Fibroblast of lung (primary cell): ENCODE results near the gene MEP1A. TPM values are rescaled to one million over a fixed set of nuclear protein-coding genes. Genes with fewer than 3 reads are reported as not detected.

Experiments used
- DNase-seq, 2 donors: peaks; one replicate each; pipeline versions ENCODE4 v3.0.0 to v3.0.0-alpha.2; 2010; ENCODE audit warnings: low read depth in 2 of 2
- H2AFZ ChIP-seq: 2 replicates; pipeline ENCODE4 v1.5.1; 2012; ENCODE audit warnings: low read length, control low read depth, inconsistent platforms
- H3K27ac ChIP-seq: 2 replicates; pipeline ENCODE4 v1.5.1; 2011; ENCODE audit warnings: low read length, control low read depth; ENCODE audit not compliant: insufficient read depth
- H3K27me3 ChIP-seq: 2 replicates; pipeline ENCODE4 v1.5.1; 2011; ENCODE audit warnings: mild to moderate bottlenecking, low read length; ENCODE audit not compliant: control insufficient read depth, insufficient read depth
- H3K36me3 ChIP-seq: 2 replicates; pipeline ENCODE4 v1.5.1; 2011; ENCODE audit warnings: low read length; ENCODE audit not compliant: control insufficient read depth, insufficient read depth
- H3K4me1 ChIP-seq: 2 replicates; pipeline ENCODE4 v1.5.1; 2011; ENCODE audit warnings: low read length; ENCODE audit not compliant: control insufficient read depth, insufficient read depth; ENCODE audit errors: extremely low read depth
- H3K4me2 ChIP-seq: 2 replicates; pipeline ENCODE4 v1.5.1; 2011; ENCODE audit warnings: low read length, control low read depth; ENCODE audit not compliant: insufficient read depth; ENCODE audit errors: extremely low read depth
- H3K4me3 ChIP-seq, 4 experiments: fragments of 200-600 bp in 1 of 4; sonication (generic) in 1 of 4; replicated peaks in 1 of 4; 2 replicates each; pipeline ENCODE4 v1.5.1; 2011 to 2016; ENCODE audit warnings: low read length in 4 of 4, low read depth in 3 of 4, mild to moderate bottlenecking in 3 of 4, control low read depth in 2 of 4, inconsistent platforms in 1 of 4, mixed read lengths in 1 of 4; ENCODE audit not compliant: insufficient read depth in 1 of 4; ENCODE audit errors: control extremely low read depth in 1 of 4
- H3K79me2 ChIP-seq: 2 replicates; pipeline ENCODE4 v1.5.1; 2012; ENCODE audit warnings: mild to moderate bottlenecking, low read length, inconsistent platforms; ENCODE audit not compliant: control insufficient read depth, insufficient read depth
- H3K9ac ChIP-seq: 2 replicates; pipeline ENCODE4 v1.5.1; 2011; ENCODE audit warnings: mild to moderate bottlenecking, low read length, control low read depth; ENCODE audit not compliant: insufficient read depth
- H3K9me3 ChIP-seq: 2 replicates; pipeline ENCODE4 v1.5.1; 2012; ENCODE audit warnings: low read depth, low read length; ENCODE audit not compliant: control insufficient read depth, insufficient read depth
- H4K20me1 ChIP-seq: 2 replicates; pipeline ENCODE4 v1.5.1; 2011; ENCODE audit warnings: low read length; ENCODE audit not compliant: control insufficient read depth, insufficient read depth; ENCODE audit errors: extremely low read depth
- EZH2 ChIP-seq: IDR thresholded peaks from 2 replicates; pipeline ENCODE4 v1.5.1; 2012; ENCODE audit warnings: low read length, control low read depth, mild to moderate bottlenecking; ENCODE audit errors: missing control alignments
- polyA plus RNA-seq, 2 donors: library from polyadenylated mRNA; depleted of rRNA in 1 of 2; stranded (reverse) in 1 of 2; unstranded in 1 of 2; fragments of >200 nt; gene quantifications; 2 replicates each; pipeline ENCODE4 v1.2.1, GENCODE V29; 2011 to 2012; ENCODE audit warnings: missing spikeins in 1 of 2
- total RNA-seq: library from RNA; depleted of rRNA; stranded (reverse); fragments of >200 nt; gene quantifications from 2 replicates; pipeline ENCODE4 v1.2.1, GENCODE V29; 2014
- TF ChIP-seq, protein P1 (sequence below), 2 donors: IDR thresholded peaks in 1 of 2; conservative IDR thresholded peaks in 1 of 2; 1 replicate in 1 of 2; 2 replicates in 1 of 2; pipeline ENCODE4 v1.5.1; 2011 to 2012; ENCODE audit warnings: low read length in 2 of 2, control low read depth in 1 of 2, inconsistent platforms in 1 of 2, low read depth in 1 of 2, mild to moderate bottlenecking in 1 of 2

Gene MEP1A
- total and polyA plus RNA-seq, 2 donors (not counting 1 experiment from before 2014, with no cell fraction given), result not detected

- Histone ChIP-seq H3K36me3 (no peaks in the 10 kb centered on the region), H3K9ac (no peak overlapping the region), H2AFZ (no peak overlapping the region), H4K20me1 (no peaks in the 10 kb centered on the region), H3K27ac (no peak overlapping the region), H3K4me1 (no peaks in the 10 kb centered on the region), H3K27me3 (no peaks in the 10 kb centered on the region), H3K4me2 (no peak overlapping the region), H3K79me2 (no peaks in the 10 kb centered on the region), H3K4me3 (no peak overlapping the region), H3K9me3 (no peaks in the 10 kb centered on the region)
- peak in 1 of 2 donors; percentile 86 for DNase-seq
- TF ChIP-seq EZH2, result no peak
- TF ChIP-seq, protein P1, sequence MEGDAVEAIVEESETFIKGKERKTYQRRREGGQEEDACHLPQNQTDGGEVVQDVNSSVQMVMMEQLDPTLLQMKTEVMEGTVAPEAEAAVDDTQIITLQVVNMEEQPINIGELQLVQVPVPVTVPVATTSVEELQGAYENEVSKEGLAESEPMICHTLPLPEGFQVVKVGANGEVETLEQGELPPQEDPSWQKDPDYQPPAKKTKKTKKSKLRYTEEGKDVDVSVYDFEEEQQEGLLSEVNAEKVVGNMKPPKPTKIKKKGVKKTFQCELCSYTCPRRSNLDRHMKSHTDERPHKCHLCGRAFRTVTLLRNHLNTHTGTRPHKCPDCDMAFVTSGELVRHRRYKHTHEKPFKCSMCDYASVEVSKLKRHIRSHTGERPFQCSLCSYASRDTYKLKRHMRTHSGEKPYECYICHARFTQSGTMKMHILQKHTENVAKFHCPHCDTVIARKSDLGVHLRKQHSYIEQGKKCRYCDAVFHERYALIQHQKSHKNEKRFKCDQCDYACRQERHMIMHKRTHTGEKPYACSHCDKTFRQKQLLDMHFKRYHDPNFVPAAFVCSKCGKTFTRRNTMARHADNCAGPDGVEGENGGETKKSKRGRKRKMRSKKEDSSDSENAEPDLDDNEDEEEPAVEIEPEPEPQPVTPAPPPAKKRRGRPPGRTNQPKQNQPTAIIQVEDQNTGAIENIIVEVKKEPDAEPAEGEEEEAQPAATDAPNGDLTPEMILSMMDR (conservative IDR thresholded peaks at IDR 0.05 in 1 of 2, IDR thresholded peaks at IDR 0.05 in 1 of 2; ENCODE audit: low read depth in 1 of 2, low read length in 2 of 2), result no peak
Observed at GRCh38 chr6:46888578-46888977, 95.4 kb downstream of the MEP1A start.

Other genes with a start within 250 kb of the MEP1A start
- gene CYP39A1, start 140.6 kb upstream of the MEP1A start, total RNA-seq, result 3.6 and 3.8 TPM in 2 replicates
- gene CYP39A1, start 140.6 kb upstream of the MEP1A start, polyA plus RNA-seq, result 0.24 and 0.49 TPM in 2 replicates
- gene SLC25A27, start 140.4 kb upstream of the MEP1A start, total RNA-seq, result 12.6 and 18.7 TPM in 2 replicates
- gene SLC25A27, start 140.4 kb upstream of the MEP1A start, polyA plus RNA-seq, result 2.7 and 5.2 TPM in 2 replicates
- 0.26 and 0.33 TPM in 2 replicates for gene TDRD6, start 105.5 kb upstream of the MEP1A start, total RNA-seq
- gene TDRD6, start 105.5 kb upstream of the MEP1A start, polyA plus RNA-seq, result 0.01 TPM in 1 of 2 replicates, not detected in the other
- under 0.01 TPM in 1 of 2 replicates, not detected in the other for gene PLA2G7, start 58.0 kb upstream of the MEP1A start, total RNA-seq
- not detected in 2 replicates for gene PLA2G7, start 58.0 kb upstream of the MEP1A start, polyA plus RNA-seq
- not detected in 2 replicates for gene ANKRD66, start 46.5 kb upstream of the MEP1A start, total RNA-seq
- not detected in 2 replicates for gene ANKRD66, start 46.5 kb upstream of the MEP1A start, polyA plus RNA-seq
- gene ADGRF5, start 128.5 kb downstream of the MEP1A start, total RNA-seq, result under 0.01 and 0.26 TPM in 2 replicates
- 0.11 and 19.3 TPM in 2 replicates for gene ADGRF5, start 128.5 kb downstream of the MEP1A start, polyA plus RNA-seq
- gene ADGRF1, start 248.9 kb downstream of the MEP1A start, total RNA-seq, result not detected in 2 replicates
- gene ADGRF1, start 248.9 kb downstream of the MEP1A start, polyA plus RNA-seq, result not detected in 2 replicates